Stimulated activated CD8-positive, alpha-beta memory T cell treated with anti-CD3 and anti-CD28 coated beads, Interleukin-4, amount 100 ng/mL, for 24 hours (primary cell): Measurements from ENCODE around the gene C5AR1.
A peak's percentile ranks its signal among the peaks of the same experiment; 100 is the strongest.
"Not testable (repeated sequence)": the region's sequence is repeated elsewhere in the genome, so short reads cannot be mapped to it uniquely, and the experiment has no call there.

ENCODE experiments used
- DNase-seq: peaks from one replicate; pipeline ENCODE4 v3.0.0-alpha.2; 2020; ENCODE audit warnings: low read depth

C5AR1 gene

GRCh38 chr19:47309608-47310007, at the start of gene C5AR1:
Gene C5AR1, plus strand, starts transcription at chr19:47309861. Its CDS starts 35 bp downstream, at chr19:47309896.
- no peak for DNase-seq

- no peak for DNase-seq
Observed at GRCh38 chr19:47260476-47260875, 49.2 kb upstream of the C5AR1 start.

- not testable (repeated sequence) for DNase-seq
Observed at GRCh38 chr19:47261946-47262793, 47.5 kb upstream of the C5AR1 start.

DNA sequence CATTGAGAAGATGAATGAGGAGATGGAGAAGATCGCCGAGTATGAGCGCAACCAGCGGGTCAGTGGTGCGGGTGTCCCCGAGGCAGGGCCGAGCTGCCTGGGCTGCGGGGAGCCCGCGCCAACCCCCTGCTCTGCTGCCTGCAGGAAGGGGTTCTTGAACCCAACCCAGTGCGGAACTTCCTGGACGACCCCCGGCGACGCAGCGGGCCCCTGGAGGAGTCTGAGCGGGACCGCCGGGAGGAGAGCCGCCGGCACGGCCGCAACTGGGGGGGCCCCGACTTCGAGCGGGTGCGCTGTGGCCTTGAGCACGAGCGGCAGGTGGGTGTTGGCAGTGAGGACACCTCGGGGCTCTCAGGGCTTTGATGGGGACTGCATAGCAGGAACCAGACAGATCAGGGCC, 45.0 kb upstream of the C5AR1 start:
- DNase-seq: no peak

DNA sequence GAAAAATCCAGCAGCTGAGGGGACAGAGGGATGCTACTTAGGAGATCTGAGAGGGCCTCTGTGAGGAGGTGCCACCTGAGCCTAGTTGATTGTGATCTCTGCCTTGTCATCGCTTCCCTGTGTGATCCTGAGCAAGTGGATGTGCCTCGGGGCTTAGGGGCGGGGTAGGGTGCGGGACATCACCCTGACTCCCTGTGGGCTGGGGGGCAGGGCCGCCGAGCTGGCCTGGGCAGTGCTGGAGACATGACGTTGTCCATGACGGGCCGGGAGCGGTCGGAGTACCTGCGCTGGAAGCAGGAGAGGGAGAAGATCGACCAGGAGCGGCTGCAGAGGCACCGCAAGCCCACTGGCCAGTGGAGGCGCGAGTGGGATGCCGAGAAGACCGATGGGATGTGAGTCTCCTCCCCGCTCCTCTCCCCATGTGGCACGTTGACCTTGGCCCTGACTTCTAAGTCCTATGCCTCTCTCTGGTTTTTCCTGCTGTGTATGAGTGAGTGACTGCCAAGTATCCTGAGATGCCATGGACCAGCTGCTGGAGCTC, 43.2 kb upstream of the C5AR1 start:
- DNase-seq: no peak

DNA sequence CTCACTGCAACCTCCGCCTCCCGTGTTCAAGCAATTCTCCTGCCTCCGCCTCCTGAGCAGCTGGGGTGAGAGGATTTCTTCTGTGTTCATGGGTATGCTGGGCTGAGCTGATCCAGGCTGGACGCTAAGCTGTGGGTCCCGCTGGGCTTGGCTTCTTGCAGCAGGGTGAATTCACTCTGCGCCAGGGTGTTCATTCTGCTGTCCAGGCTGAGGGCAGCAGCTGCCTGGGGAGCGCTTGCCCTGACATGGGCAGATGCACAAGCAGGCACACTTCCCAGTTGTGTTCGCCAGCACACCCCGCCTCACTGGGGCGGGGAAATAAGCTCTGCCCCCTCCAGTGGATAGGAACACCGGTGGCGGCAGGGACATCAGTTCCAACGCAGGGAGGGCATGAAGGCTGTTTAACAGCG, 42.3 kb upstream of the C5AR1 start:
- DNase-seq: no peak

GRCh38 chr19:47268028-47268427, 41.6 kb upstream of the C5AR1 start:
- no peak for DNase-seq

GRCh38 chr19:47269596-47269995, 40.1 kb upstream of the C5AR1 start:
- DNase-seq: no peak

DNA sequence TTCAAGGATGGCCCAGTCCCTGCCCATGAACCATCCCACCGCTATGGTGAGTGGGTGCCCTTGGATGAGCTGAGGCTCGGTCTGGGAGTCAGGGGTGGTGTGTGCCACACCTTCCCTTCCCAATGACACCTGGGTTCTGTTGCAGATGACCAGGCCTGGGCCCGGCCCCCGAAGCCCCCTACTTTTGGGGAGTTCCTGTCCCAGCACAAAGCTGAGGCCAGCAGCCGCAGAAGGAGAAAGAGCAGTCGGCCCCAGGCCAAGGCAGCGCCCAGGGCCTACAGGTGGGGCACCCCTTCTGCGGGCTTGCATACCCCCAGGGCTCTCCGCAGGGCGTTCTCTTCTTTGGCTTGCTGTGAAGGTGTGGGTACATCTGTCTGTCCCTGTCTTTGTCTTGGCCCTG, 39.3 kb upstream of the C5AR1 start:
- DNase-seq: no peak

DNA sequence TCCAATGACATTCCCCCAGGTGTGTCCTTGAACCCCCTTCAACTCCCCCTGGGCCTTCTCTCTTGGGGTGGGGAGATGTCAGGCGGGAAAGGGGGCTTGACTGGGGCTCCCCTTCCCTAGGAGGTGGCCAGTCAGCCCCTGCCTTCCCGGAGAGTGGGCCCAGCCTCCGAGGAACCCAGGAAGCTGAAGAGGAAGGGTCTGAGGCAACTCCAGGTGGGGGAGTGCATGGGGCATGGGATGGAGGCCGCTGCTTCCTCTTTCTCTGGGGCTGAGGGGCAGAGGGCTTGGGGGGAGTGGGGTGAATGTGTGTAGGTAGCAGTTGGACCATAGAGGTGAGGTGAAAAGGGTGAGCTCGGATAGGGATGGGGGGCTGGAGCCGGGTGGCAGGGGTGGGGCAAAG, 37.7 kb upstream of the C5AR1 start:
- DNase-seq: no peak

DNA sequence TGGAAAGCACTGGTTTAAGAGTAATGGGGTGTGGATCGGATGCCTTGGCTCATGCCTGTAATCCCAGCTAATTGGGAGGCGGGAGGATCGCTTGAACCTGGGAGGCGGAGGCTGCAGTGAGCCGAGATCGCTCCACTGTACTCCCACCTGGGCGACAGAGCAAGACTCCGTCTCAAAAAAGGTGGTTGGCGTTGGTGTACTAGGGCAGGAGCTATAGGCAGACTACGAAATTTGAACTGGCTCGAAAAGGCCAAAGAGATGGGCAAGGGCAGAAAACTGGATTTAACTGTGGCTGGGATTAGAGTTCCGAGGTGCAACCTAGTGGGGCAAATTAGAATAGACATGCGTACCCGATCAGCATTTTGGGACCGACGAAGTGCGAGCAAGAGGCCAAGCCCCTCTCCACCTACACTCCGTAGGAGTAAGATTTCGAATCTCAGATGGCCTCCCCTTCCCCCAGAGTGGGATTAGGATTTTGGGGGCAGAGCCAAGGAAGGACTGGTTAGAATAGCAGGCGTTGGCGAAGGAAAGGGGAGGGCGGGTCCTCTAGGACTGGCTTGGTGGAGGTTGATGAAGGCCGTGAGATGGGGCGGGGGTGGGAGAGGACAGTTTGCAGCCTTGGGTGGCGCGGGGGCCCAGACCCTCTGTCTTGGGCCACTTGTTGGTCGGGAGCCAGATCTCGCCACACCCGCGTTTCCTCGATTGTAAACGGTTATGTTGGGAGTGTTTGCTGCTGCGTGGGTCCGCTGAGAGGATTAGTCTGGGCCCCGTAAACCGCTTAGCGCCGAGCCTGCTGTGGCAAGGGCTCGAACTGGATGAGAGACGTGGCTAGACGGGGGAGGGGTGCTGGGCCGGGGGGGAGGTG, 37.0 kb upstream of the C5AR1 start:
- no peak for DNase-seq

GRCh38 chr19:47273313-47274070, 36.2 kb upstream of the C5AR1 start:
- DNase-seq: peak; percentile 81

- DNase-seq: peak; percentile 99
Observed at GRCh38 chr19:47274071-47274890, 35.4 kb upstream of the C5AR1 start, which contains the start of gene INAFM1. Gene INAFM1, plus strand, starts transcription at chr19:47274885. Its CDS starts 35 bp downstream, at chr19:47274920.

DNA sequence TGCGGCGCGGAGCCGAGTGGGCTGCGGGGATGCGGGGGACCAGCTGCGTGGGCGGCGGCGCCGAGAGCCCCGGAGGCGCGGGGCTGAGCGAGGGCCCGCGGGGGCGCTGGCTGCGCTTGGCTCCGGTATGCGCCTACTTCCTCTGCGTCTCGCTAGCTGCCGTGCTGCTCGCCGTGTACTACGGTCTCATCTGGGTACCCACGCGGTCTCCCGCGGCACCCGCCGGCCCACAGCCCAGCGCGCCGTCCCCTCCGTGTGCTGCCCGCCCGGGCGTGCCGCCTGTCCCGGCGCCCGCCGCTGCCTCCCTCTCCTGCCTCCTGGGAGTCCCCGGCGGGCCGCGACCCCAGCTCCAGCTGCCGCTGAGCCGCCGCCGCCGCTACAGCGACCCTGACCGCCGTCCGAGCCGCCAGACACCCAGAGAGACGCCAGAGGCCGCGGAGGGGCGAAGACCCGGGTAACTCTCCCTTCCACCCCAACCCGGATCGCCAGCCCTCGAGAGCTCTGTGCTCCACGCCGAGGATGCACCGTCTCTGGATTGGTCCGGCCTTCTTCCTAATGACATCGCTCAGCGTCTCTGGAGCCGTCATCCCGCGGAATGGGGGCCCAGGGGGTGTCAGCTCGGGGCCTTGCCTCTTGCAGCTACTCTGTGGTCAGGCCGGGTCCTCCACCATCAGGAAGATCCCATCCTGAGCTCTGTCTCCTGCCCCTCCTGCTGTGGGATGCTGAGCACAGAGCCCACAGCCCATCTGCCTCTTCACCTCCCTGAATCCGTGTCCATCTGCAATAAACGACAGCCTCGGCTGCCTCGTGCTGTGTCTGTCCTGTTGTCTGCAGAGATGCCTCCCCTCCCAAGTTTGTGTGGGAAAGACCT, 34.5 kb upstream of the C5AR1 start:
- DNase-seq: no peak

GRCh38 chr19:47275791-47276461, 33.7 kb upstream of the C5AR1 start:
- no peak for DNase-seq

- DNase-seq: not testable (repeated sequence)
Observed at GRCh38 chr19:47276513-47276912, 33.1 kb upstream of the C5AR1 start.

DNA sequence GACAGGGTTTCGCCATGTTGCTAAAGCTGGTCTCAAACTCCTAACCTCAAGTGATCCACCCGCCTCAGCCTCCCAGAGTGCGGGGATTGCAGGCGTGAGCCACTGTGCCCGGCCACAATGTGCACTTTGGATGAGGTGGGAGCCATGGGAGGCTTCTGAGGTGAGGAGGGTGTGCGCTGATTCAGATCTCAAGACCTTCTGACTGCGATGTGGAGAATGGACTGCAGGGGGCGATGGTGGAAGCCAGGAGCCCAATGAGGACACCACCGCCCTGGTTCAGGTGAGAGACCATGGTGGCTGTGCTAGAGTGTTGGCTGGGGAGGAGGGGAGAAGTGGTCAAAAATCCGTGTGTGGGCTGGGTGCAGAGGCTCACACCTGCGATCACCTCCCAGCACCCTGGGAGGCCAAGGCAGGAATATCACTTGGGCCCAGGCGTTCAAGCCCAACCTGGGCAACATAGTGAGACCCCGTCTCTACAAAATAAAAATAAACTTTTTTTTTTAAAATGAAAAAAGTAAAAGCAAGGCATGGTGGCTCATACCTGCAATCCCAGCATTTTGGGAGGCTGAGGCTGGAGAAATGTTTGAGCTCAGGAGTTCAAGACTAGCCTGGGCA, 29.4 kb upstream of the C5AR1 start:
- DNase-seq: no peak

DNA sequence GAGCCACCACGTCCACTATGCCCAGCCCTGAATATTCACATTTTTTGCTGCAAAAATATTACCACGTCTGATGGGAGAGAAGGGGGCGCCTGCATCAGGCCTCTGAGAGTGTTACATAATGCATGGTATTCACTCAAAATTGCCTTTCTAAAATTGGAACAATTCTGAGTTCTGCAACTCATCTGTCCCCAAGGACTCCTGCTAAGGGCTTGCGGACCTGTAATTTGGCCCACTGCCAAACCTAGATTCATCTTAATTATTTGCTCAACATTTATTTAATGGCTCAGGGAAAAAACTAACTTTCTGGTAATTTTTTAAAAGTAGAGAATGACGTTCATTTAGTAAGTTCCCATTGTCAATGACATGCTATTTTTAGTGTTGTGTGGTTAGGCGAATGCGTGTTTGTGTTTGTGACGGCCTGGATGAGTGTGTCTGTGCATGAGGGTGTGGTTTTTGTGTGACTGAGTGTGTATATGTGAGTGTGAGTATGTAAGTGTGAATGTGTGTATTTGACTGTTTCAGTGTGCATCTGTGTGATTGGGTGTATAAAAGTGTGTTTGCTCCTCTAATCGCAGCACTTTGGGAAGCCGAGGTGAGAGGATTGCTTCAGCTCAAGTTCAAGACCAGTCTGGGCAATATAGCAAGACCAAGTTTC, 26.1 kb upstream of the C5AR1 start:
- no peak for DNase-seq
